HL-60/S4 (cell line): ENCODE data around the gene SF1.

Experiments used
- in situ Hi-C: fragments of 300-500 bp; cut with MboI; formaldehyde crosslinking; loops from 2 replicates; pipeline ENCODE4 v1.14.3; 2022; ENCODE audit warnings: low sequenced_read_pairs

SF1 gene

DNA sequence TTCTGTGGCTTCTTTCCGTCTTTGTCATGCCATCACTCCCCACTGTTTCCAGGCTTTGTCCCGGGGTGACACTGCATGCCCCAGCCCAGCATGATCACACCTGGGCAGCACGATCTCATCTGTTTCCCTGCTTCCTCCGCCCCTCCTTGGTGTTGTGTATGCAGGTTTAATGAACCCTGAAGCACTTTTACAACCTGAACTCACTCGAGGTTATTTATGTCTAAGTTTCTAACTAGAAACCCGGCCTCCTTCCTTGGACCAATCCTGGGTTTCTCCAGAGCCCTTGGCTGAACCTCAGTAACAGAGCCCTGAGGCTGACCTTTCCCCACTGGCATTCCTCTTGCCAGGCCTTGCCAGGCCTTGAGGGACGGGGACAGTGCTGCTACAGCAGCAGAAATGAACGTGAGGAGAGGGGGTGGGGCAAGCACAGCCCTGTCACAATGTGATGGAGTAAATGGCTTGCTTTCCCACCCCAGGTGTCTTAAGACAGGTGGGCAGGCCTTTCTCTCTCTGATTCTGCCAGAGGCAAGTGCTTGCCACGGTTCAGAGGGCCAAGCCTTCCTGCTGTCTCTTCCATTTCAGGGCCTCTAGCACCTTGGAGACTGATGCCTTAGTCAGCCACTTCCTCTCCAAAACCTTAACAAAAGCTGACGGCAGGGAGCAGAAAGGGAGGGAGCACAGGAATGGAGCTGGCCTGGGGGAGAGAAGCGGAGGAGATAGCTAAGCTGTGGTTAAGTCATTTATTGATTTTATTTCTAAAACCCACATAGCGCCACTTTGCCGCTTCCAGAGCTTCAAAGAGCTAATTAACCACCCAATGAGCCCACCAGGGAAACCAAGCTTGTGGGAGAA is 15.4 kb downstream of the SF1 start:
- in situ Hi-C loops, result no loop called here

DNA sequence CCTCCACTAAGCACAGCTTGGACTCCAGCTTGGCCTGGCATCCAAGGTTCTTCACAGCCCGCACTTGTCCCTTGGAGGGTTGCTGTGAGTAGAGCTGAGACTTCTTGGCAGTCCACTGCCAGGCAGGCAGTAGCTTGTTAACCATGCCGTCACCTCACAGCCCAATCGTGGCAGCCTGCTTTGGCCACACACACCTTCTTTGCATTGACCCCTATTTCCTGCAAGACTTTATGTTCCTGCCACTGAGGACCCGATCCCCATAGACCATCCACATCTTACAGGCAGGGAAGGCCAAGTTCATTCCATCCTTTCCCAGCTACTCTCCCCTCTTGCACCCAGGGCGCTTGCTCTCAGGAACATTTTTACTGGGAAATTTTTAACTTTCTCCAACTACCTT is 16.1 kb downstream of the SF1 start:
- in situ Hi-C loops, result no loop called here

DNA sequence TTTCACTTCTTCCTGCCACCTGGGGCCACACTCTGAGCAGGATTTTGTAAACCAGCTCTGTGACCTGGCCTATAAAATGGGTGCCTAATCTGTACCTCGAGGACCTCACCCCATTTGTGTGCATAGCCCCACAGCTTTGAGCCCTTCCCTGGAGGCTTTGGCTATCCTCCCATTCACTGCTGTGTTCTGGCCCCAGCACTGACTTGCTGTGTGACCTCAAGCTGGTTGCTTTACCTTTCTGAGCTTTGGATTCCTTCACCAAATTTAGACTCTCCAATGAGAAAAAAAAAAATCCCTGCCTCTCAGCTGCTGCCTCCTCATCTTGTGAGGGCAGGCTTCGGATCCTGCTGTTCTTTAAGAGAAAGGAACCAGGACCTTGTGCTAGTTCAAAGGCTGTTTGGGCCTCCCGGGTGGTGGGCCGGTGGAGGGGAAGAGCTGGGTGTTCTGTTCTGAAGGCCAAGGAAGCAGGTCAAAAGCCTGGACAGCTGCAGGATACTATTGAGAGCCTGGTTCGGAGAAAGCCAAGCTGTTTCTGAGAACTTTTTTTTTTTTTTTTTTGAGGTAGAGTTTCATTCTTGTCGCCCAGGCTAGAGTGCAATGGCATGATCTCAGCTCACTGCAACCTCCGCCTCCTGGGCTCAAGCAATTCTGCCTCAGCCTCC is 17.5 kb downstream of the SF1 start:
- in situ Hi-C loops, result no loop called here

DNA sequence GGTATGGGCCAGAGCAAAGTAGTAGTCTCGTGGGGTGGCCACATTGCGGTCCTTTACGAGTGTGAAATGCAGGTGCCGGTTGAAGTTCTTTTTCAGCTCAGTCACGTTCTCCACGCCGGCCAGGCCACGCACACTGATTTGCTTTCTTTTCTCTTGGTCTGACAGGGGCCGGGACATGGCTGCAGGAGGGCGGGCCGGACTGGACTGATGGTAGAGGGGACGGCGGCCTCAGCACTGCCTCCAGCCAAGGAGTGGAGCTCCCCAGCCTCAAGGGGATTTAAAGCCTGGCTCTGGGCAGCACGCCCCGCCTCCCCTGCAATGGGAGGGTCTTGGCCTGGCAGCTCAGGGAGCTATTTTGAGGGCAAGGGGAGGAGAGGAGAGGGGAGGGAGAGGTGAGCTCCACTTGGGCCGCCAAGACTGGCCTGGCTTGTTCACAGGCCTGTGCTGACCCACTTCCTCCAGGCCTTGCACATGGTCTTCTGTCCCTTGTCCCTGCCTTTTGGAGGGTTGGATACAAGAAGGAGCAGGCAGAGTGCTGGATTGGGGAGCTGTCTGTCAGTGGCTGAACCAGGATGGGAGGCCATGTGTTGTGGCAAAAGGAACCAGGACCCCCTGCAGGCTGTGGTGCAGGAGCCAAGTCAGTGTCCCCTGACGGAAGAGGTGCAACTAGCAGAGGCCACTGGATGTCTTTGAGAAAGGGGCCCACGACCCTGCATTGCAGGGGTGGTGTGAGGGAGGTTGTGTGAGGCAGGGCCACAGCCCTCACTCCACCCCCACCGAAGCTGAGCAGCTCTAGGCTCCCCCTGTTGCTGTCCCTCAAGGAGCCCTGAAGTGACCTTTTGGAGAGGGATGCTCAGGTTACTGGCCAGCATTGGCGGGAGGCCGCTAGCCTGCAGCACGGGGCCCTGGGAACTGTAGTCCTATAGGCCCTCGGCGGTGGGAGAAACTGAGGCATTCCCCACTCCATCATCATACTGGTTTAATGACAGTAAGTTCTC is 18.3 kb downstream of the SF1 start, which contains the start of gene PYGM:
TSS of gene PYGM (minus strand) at position 253 of the 998 bp plus-strand sequence. CDS start at position 177, 76 bp downstream.
- in situ Hi-C loops, result no loop called here

DNA sequence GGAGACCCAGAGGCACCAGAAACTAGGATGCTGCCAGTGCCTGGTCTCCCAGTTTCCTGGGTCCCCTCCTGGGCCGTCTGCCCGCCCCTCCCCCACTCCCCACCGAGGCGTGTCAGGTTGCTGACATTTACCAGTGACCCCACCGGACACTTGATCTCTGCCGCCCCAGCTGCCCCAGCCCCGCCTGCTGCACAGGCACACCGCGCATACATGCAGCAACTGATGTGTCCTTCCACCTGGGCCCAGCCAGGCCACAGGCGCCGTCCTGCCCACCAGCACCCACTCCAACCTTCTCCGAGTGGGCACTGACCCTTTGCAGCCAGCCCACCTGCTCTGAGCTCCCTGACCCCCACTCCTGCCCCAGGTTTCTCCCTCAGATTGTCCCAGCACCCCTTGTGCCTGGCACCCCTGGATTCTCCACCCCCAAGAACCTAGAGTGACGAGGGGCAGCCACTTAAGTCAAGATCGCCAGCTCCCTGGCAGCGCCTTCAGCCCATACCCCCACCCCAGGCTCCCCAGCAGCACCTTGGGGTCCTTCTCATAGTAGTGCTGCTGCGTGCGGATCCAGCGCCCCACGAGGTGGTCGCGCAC is 19.1 kb downstream of the SF1 start:
- in situ Hi-C loops, result no loop called here

DNA sequence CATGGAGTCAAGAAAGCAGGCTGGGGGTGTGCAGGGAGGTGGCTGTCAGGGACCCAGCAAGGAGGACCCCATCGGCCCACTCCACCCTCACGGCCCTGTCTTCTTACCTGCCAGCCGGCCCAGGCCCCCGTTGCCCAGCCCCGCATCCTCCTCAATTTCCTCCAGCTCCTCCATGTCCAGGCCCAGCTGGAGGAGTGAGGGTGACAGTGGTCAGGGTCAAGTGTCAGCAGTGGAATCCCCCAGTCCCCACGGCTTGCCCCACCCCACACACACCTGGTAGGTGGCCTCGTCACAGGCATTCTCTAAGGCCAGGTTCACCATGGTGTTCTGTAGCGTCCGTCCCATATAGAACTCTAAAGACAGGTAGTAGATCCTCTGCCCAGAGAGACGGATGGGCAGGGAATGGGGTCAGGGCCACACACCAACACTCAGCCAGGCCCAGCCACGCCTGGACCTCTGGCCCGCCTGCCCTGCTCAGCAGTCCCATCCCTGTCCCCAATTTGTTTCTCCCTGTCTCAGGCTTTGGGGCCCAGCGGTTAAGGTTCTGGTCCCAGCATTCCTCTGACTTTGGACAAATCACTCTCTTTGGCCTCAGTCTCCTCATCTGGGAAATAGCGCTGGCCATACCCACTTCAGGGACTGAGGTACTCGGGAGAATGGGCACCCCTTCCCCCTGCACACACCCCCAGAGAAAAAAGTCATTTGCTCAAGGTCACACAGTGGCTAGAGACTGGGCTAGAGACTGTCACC is 19.8 kb downstream of the SF1 start:
- in situ Hi-C loops, result no loop called here

DNA sequence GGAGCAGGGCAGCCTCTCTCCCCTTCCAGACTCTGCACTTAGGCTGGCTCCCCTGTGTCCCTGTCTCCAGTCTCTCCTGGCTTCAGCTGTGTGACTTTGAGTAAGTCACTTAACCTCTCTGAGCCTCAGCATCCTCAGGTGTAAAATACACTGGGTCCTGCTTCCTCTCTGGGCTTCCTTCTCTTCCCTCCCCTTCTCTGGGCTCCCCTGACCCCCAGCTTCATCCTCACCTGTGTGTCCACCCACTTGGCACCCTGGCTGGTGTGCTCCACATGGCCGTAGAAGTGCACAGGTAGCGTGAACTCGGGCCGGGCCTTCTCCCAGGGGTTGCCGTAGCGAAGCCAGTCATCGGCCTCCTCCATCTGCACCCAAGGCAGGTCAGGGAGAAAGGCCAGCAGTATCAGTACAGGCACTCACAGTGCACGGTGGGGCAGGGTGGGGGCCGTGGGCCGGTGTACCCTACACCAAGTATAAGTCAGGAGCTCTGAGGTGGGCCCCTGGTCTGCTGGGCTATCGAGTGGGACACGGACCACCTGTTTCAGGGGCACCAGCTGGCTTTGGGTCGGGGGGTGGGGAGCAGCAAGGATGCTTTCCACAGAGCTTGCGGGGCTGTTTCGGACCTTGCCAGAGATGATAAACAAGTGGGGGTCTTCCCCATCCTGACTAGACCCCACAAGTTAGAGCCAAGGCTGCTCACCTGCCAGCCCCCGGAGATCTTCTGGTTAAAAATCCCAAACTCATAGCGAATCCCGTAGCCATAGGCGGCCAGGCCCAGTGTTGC is 20.6 kb downstream of the SF1 start:
- in situ Hi-C loops, result no loop called here

DNA sequence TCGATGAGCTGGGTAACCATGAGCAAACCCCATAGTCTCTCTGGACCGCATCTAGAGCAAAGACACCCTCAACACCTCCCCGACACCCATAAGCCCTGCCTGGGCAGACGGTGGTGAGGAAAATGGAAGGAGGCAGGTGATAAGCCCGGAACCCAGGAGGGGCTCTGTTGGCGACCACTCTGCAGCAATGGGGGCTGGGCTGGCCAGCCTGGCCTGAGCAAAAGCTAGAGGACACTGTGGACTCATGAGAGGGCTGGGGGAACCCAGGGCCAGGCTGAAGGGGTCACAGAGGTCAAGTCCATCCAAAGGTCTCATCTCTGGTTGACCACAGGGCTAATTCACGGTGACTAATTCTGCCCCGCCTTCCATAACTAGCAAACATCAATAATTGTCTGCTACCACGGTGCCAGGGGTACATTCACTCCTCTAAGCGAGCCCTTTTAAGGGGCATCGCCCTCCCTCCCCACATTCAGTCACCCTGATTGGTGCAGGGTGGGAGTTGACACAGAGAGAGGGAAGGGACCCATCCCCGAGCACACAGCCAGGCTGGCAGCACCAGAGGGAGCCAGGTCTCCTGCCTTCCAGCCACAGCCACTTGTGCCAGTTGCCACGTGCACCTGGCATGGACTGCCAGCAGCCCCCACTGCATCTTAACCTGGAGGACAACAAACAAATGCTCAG is 22.5 kb downstream of the SF1 start:
- in situ Hi-C loops, result no loop called here

DNA sequence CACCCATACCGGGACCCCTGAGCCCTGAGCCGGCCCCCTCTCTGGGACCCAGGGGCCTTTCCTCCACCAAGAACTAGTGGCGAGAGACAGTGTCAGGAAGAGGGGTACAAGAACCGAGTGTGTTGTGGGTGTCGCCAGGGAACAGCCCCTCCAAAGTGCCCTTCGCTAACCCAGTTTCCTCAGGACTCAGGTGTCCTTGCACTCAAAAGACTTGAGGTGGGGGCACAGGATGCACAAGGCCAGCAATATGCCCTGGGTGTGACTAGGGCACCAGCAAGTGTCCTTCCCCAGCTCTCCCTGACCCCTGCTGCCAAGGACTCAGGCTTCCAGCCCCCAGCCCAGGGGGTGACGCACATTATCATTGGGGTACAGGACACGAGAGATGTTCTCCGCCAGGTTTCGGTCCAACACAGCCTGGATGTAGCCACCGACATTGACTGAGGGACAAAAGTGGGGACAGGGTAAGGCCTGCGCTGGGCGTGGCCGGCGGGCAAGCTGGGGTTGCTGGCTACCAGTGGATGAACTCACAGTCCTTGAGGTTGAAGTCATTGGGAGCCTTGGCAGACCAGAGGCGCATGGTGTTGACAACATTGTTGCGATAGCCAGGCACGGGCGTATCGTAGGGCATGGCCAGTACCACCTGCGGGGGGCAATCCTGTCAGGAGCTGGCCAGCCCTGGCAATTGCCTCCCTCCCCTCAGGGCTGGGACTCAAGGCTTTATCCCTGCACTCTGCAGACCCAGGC is 23.3 kb downstream of the SF1 start:
- in situ Hi-C loops, result no loop called here

DNA sequence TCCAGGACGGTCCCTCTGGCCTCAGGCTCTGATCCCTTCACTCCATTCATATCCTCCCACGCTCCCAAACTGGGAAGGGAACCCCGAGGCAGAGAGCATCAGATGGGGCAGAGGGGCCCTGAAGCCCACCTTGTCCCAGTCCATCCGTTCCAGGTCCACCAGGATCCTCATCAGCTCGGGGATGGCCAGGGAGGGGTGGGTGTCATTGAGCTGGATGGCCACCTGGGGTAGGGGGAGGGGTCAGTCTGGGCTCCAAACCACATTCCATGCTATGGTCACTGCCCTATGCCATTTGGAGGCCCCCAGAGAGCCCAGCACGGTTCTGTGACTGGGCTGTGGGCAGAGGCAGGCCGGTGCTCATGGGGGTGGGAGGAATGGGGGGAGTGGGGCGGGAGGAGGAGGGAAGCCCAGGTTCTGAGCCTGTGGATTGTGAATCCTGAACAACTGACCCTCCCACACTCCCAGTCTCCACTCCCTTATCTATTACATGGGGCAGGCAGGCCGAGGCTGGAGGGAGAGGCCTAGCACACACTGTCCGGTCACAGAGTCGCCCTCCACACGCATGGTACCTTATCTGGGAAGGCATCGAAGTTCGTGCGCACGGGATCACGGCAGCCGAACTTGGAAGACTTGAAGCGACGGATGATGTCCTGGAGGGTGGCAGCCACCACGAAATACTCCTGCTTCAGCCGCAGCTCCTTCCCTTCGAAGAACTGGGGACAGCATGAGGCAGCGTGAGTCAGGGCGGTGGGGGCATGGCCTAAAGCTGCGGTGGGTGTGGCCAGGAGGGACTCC is 24.0 kb downstream of the SF1 start:
- in situ Hi-C loops, result no loop called here

DNA sequence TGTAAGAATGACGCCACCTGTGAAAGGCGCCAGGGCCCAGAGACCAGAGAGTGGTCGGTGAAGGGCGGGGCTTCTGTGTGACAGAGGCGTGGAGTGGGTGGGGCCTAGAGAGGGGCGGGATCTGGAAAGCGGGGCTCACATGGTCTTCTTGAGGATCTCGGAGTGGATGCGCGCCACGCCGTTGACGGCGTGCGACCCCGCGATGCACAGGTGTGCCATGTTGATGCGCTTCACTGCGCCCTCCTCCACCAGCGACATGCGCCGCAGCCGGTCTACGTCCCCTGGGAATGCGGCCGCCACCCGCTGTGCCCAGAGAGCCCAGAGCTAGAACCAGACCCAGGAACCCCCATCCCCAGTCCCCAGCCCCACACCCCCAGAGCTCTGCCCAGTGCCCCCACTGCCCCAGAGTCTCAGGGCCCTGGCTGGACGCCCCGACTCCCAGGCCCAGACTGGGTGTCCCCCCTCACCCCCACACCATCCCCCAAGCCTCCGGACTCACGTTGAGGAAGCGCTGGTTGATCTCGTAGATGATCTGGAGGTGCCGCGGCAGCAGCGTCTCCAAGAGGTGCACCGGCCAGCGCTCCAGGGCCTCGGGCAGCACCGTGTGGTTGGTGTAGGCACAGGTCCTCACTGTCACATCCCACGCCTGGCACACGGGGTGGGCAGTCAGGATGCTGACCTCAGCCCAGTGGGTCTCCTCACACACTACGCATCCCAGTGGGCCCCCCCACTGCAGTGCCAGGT is 24.8 kb downstream of the SF1 start:
- in situ Hi-C loops, result no loop called here

DNA sequence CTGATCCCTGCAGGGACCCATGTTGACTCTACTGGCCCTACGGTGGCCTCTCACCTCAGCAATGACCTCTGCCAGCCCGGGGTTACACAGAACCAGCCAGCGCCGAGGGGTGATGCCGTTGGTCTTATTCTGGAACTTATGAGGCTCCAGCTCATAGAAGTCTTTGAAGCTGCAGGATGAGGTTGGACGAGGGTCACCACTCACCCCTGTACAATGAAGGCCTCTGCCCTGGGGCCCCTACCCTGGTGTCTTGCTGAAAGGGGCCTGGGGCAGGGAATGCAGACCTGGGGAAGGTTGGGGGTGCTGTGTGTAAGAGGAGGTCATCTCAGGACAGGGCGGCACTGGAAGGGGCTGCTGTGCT is 25.3 kb downstream of the SF1 start:
- in situ Hi-C loops, result no loop called here

DNA sequence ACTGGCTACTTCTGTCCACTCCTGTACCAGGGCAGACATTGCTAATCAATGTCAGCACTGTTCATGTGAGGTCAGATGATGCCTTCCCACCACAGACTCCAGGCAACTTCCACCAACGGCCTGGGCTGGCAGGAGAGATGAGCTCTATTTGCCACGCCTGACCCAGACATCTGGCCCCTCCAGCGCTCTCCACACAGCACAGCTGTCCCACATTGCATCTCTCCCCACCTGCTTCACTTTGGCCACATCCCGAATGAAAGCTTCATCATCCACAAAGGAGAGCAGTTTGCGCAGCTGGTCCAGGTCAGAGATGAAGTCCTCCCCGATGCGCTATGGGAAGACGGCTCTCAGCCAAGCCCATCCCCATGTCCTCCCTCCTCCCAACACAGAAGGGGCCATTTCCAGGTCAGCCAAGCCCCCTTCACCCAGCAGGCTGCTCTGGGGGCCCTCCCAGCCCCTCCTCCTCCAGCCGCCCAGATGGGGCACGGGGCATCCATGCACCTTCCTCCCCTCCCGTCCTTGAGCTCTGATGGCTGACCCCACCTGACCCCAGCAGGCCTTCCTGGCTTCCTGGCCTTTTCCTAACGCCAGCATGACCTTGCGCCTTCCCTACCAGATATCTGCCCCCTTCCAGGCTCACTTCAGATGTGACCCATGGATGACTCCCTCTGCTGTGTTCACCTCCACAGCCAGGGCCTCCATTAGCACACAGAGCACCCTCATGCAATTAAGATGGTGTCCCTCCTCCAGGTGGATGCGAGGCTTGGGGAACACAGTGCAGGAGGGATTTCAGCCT is 26.0 kb downstream of the SF1 start:
- in situ Hi-C loops, result no loop called here

DNA sequence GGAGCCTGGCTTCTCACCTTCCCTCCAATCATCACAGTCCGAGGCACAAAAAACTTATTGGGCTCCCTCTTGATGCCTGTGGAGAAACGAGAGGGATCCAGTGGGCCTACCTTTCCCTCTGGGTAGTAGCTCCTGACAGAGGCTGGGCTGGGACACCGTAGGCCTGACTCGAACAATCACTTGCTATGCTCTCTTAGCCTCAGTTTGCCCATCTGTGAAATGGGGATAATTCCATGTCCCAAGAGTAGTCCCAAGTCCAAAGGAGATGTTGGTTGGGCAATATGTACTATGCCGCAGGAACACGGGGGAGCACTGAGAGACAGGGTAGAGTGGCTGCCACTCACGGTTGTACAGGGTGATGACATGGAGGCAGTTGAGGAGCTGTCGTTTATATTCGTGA is 26.8 kb downstream of the SF1 start:
- in situ Hi-C loops, result no loop called here

DNA sequence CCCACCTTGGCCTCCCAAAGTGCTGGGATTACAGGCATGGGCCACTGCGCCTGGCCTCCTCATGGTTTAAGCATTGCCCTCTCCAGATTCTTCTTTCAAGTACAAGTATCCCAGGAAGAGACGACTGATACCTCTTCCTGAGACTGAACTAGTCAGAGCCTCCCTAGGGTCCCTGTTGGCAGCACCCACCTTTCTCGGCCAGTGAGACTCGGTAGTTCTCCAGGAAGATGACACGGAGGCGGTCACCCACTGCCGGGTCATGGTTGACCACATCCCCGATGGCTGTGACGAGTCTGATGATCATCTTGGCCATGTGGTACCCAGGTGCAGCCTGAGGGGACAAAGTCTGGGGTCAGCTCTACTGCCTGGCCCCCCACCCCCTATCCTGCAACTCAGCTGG is 27.2 kb downstream of the SF1 start:
- in situ Hi-C loops, result no loop called here
